MM.1S (cell line): ENCODE data around the gene PTPRN2.

Source experiments
- DNase-seq: peaks from one replicate; pipeline ENCODE4 v3.0.0-alpha.2; 2015
- H2AFZ ChIP-seq: fragments of 300-600 bp; sonication (generic); 2 replicates; pipeline ENCODE4 v1.6.0; 2016; ENCODE audit warnings: antibody characterized with exemption, low read length
- H3F3A ChIP-seq: fragments of 300-600 bp; sonication (generic); 2 replicates; pipeline ENCODE4 v1.6.1; 2016; ENCODE audit warnings: mild to moderate bottlenecking, antibody characterized with exemption, low read length, moderate library complexity, mixed read lengths; ENCODE audit not compliant: insufficient read depth
- H3K27ac ChIP-seq: fragments of 300-600 bp; sonication (generic); 2 replicates; pipeline ENCODE4 v1.5.1; 2016; ENCODE audit warnings: mild to moderate bottlenecking, low read length
- H3K27me3 ChIP-seq: fragments of 300-600 bp; sonication (generic); replicated peaks from 2 replicates; pipeline ENCODE4 v1.6.0; 2016; ENCODE audit warnings: low read length; ENCODE audit not compliant: insufficient read depth
- H3K36me3 ChIP-seq: fragments of 300-600 bp; sonication (generic); replicated peaks from 2 replicates; pipeline ENCODE4 v1.6.1; 2016; ENCODE audit warnings: mild to moderate bottlenecking, low read length, mixed read lengths; ENCODE audit not compliant: insufficient read depth
- H3K4me1 ChIP-seq: fragments of 300-600 bp; sonication (generic); 2 replicates; pipeline ENCODE4 v1.6.1; 2016; ENCODE audit warnings: low read length, mixed read lengths
- H3K4me2 ChIP-seq: fragments of 300-600 bp; sonication (generic); 2 replicates; pipeline ENCODE4 v1.6.0; 2016; ENCODE audit warnings: low read depth, low read length
- H3K4me3 ChIP-seq: fragments of 300-600 bp; sonication (generic); 2 replicates; pipeline ENCODE4 v1.5.1; 2016; ENCODE audit warnings: low read length, mixed read lengths
- H3K79me2 ChIP-seq: fragments of 300-600 bp; sonication (generic); 2 replicates; pipeline ENCODE4 v1.6.1; 2016; ENCODE audit warnings: mixed run types, low read length, mixed read lengths
- H3K9ac ChIP-seq: fragments of 300-600 bp; sonication (generic); 2 replicates; pipeline ENCODE4 v1.6.1; 2016; ENCODE audit warnings: low read length, mixed read lengths
- H3K9me2 ChIP-seq: fragments of 300-600 bp; sonication (generic); replicated peaks from 2 replicates; pipeline ENCODE4 v1.6.1; 2016; ENCODE audit warnings: mild to moderate bottlenecking, low read length, mixed read lengths; ENCODE audit not compliant: insufficient read depth
- H3K9me3 ChIP-seq: fragments of 300-600 bp; sonication (generic); replicated peaks from 2 replicates; pipeline ENCODE4 v1.6.1; 2016; ENCODE audit warnings: mild to moderate bottlenecking, low read length, mixed read lengths; ENCODE audit not compliant: insufficient read depth
- H4K20me1 ChIP-seq: fragments of 300-600 bp; sonication (generic); 2 replicates; pipeline ENCODE4 v1.6.1; 2016; ENCODE audit warnings: mild to moderate bottlenecking, low read length, moderate library complexity, mixed read lengths; ENCODE audit not compliant: insufficient read depth
- CTCF ChIP-seq: fragments of 300-600 bp; sonication (generic); IDR thresholded peaks from 2 replicates; pipeline ENCODE4 v1.5.1; 2016; ENCODE audit warnings: antibody characterized with exemption, low read length, mixed read lengths
- EZH2 ChIP-seq: fragments of 300-600 bp; sonication (generic); optimal IDR thresholded peaks from 2 replicates; pipeline ENCODE3; 2017; ENCODE audit warnings: low read depth, mild to moderate bottlenecking, antibody characterized with exemption, low read length, mixed read lengths
- EZH2phosphoT487 ChIP-seq: fragments of 300-600 bp; sonication (generic); IDR thresholded peaks from 2 replicates; pipeline ENCODE4 v1.6.1; 2018; ENCODE audit warnings: antibody characterized with exemption, low read length

Gene PTPRN2

GRCh38 chr7:158272509-158273137 is 315.0 kb downstream of the PTPRN2 start:
- no peak overlapping the region for H3K4me3 ChIP-seq
- no peak overlapping the region for H3K9ac ChIP-seq
- H3K4me1 ChIP-seq = no peaks in the 10 kb centered on the region
- no peak for TF ChIP-seq EZH2
- TF ChIP-seq CTCF = no peak
- TF ChIP-seq EZH2phosphoT487 = no peak
- no peaks in the 10 kb centered on the region for H3K36me3 ChIP-seq
- H3F3A ChIP-seq = no peaks in the 10 kb centered on the region
- H2AFZ ChIP-seq = no peak overlapping the region
- no peak overlapping the region for H3K27ac ChIP-seq
- no peak overlapping the region for H3K4me2 ChIP-seq
- H4K20me1 ChIP-seq = no peaks in the 10 kb centered on the region
- DNase-seq = no peak
- H3K27me3 ChIP-seq = peaks cover 64% of the 10 kb centered on the region
- no peaks in the 10 kb centered on the region for H3K79me2 ChIP-seq
- H3K9me3 ChIP-seq = no peaks in the 10 kb centered on the region
- H3K9me2 ChIP-seq = no peaks in the 10 kb centered on the region

GRCh38 chr7:158272091-158272490 is 315.5 kb downstream of the PTPRN2 start:
- Histone ChIP-seq H3K79me2 (no peaks in the 10 kb centered on the region), H3K27me3 (peaks cover 64% of the 10 kb centered on the region), H4K20me1 (no peaks in the 10 kb centered on the region), H3K4me3 (no peak overlapping the region), H3K36me3 (no peaks in the 10 kb centered on the region), H3K4me1 (no peaks in the 10 kb centered on the region), H3F3A (no peaks in the 10 kb centered on the region), H3K4me2 (no peak overlapping the region), H3K9me3 (no peaks in the 10 kb centered on the region), H3K9ac (no peak overlapping the region), H2AFZ (no peak overlapping the region), H3K9me2 (no peaks in the 10 kb centered on the region), H3K27ac (no peak overlapping the region)
- TF ChIP-seq EZH2 (no peak), EZH2phosphoT487 (no peak), CTCF (no peak)
- DNase-seq = no peak

GRCh38 chr7:158271646-158272045 is 316.0 kb downstream of the PTPRN2 start:
- Histone ChIP-seq H3F3A (no peaks in the 10 kb centered on the region), H3K4me1 (no peaks in the 10 kb centered on the region), H3K4me2 (no peak overlapping the region), H3K79me2 (no peaks in the 10 kb centered on the region), H3K4me3 (no peak overlapping the region), H3K36me3 (no peaks in the 10 kb centered on the region), H2AFZ (no peak overlapping the region), H3K9me2 (no peaks in the 10 kb centered on the region), H4K20me1 (no peaks in the 10 kb centered on the region), H3K9ac (no peak overlapping the region), H3K27ac (no peak overlapping the region), H3K9me3 (no peaks in the 10 kb centered on the region), H3K27me3 (peaks cover 64% of the 10 kb centered on the region)
- TF ChIP-seq CTCF (no peak), EZH2phosphoT487 (no peak), EZH2 (no peak)
- no peak for DNase-seq
